CD4-positive, alpha-beta T cell treated with Interleukin-4 for 4 hours (primary cell): ENCODE data around the gene MRPS30.
"Not testable (repeated sequence)": the region's sequence is repeated elsewhere in the genome, so short reads cannot be mapped to it uniquely, and the experiment has no call there.

Source experiments
- DNase-seq: peaks from one replicate; pipeline ENCODE4 v3.0.0-alpha.2; 2020

MRPS30 gene

DNA sequence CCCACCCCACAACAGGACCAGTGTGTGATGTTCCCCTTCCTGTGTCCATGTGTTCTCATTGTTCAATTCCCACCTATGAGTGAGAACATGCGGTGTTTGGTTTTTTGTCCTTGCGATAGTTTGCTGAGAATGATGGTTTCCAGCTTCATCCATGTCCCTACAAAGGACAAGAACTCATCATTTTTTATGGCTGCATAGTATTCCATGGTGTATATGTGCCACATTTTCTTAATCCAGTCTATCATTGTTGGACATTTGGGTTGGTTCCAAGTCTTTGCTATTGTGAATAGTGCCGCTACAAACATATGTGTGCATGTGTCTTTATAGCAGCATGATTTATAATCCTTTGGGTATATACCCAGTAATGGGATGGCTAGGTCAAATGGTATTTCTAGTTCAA, 15.9 kb downstream of the MRPS30 start:
- DNase-seq = not testable (repeated sequence)

DNA sequence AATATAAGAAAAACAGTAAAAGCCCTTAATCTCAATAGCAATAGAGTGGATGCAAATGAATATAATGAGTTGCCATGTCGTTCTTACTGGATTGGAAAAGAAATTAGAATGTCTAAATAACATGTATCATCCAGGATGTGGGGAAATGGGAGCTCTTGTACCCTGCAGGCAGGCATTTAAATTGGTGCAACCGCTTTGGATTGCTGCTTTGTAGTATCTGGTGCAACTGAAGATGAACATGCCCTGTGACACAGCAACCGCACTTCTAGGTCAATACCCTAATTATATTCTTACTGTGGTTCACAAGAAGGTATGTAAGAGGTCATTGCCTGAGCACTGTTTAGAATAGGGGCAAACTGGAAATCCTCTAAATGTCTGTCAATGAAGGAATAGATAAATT, 18.9 kb downstream of the MRPS30 start:
- no peak for DNase-seq

DNA sequence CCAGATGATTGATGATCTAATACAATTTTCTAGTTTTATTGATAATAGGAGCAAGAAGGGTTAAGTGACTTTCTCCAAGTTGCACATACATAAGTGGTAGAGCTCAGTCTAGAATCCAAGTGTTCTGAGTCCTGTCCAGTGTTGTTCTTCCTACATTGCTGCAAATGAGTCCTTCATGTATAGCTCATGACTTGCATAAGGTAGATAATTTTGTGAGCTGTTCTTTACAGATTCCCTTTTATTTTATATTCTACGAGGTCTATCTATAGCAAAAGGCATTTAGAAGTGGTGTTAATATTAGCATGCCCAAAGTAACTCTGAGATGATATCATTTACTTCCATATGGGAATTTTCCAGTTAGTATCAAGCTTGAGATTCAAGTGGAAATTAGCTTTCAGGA, 20.0 kb downstream of the MRPS30 start:
- DNase-seq = no peak

DNA sequence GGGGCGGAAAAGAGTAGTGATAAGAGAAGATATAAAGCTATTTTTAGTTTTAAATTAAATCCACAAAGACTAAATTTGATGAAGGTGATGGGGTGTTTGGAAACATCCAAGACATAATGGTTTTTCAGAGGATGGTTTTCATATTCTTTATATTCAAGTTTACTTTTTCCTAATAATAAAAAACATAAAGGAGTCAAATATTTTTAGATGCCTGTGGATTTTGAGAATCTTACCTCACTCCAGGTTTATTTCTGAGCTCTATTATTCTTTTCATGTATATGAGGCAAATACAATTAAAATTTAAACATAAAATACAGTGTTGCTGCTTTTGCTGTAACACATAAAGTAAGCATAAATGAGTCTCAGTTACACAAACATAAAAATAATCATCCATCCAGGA, 22.2 kb downstream of the MRPS30 start:
- DNase-seq = no peak

DNA sequence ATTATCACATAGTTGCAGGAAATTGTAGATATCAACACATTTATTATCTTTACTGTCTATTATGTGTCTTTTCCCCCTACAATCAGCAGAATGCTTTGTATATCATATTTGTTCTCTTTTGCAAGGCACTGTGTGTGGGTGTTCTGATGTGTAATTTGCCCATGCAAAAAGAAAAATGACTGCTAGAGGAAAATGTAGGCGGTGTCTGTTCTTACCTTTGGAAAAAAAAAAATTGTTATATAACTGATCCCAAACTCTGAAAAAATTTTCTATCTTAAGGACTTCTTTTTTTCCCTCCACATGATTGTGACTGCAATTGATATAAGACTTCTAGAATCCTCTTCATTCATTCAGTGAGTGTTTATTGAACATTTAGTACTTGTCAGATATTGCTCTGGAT, 24.5 kb downstream of the MRPS30 start:
- DNase-seq = no peak

DNA sequence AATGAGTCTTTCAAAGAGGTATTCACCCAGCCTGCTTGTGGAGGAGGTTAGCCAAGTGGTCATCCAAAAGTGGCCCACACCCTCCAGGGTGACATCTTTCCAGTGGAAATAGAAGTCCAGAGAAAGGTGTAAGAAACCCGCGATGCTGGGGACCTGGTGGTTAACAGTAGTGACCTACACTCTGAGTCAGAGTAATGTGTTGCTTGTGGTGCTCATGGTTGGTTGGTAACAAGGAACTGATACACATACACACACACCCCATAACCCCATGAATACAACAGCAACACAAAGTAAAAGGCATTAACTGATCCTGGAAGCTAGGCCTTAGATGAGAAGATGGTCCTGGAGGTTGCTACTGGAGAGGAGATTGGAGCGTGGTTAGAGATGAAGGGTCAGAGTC, 26.9 kb downstream of the MRPS30 start:
- DNase-seq = no peak

DNA sequence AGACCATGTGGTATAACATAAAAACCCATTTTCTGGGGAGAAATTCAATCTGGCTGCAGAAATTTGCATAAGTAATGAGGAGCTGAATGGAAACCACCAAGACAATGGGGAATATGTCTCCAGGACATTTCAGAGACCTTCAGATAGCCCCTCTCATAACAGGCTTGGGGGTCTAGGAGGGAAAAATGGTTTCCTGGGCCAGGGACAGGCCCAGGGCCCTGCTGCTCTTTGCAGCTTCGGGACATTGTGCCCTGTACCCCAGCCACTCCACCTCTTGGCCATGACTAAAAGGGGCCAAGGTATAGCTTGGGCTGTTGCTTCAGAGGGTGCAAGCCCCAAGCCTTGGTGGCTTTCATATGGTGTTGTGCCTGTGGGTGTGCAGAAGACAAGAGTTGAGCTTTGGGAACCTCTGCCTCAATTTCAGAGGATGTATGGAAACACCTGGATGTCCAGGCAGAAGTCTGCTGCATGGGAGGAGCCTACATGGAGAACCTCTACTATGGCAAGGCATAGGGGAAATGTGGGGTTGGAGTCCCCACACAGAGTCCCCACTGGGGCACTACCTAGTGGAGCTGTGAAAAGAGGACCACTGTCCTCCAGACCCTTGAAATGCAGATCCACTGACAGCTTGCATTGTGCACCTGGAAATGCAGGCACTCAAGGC, 30.4 kb downstream of the MRPS30 start:
- DNase-seq = no peak

DNA sequence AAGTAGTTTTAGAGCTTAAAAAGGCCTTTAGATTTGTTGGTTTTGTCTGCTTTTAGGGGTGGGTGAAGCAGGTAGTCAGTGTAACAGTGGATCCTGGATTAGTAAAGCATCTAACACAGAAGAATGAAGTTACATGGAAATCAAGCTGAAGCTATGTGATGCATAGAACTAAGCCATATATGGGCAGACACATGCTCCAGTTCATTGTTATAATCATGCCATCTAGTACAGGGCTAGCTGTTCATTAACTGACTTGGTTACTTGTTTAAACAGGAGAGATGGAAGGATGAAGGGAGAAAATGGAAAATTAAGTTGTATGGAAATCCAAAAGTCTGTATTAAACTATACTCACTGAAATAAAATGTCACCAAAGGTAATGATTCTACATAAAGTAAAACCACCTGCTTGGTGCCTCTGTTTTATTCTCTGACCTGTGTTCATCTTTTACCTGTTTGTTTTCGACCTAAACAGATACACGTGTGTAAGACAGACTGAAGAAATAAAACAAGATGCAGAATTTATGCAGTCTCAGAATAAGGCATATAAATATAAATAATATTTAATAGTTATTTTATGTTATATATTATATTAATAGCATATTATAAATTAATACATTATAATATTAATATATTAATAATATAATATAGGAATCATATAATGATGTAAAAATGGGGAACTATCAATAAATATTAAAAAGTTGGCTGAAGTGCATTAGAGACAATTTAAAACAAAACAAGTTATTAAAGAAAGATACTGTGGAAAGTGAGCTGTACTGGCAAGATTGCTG, 33.9 kb downstream of the MRPS30 start:
- no peak for DNase-seq

DNA sequence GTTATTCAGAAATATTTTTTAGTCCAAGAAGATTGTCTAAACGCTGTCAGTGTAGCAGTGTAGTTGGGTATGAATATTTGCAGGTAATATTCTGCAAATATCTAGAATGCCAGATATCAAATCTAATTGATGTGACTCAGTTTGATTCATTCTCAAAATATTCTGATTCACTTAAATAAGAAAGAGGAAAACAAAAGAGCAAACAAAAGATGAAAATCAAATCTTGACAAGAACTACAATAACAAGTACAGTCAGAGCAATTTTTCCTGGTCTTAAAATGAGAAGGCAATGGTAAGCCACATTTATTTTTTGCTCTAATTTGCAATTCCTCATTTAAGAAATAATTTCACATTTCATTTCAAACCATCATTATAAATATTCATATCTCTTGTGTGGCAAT, 36.0 kb downstream of the MRPS30 start:
- DNase-seq = no peak

DNA sequence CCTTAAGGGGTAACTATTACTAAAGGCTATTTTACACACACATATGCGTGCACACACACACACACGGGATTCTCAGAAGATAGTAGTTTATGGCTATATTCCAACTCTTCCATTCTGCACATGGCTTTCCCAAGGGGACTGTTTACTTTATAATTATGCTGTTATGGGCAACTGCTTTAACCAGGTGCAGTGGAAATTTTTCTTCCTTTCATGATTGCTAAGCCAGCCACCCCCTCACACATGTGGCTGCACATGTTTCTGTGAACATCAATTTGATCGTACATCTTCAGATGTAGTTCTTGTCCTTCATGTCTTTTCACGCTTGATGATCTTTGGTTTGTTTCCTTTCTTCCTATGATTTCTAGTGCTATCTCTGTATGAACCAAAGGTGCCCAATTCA, 37.0 kb downstream of the MRPS30 start:
- no peak for DNase-seq

DNA sequence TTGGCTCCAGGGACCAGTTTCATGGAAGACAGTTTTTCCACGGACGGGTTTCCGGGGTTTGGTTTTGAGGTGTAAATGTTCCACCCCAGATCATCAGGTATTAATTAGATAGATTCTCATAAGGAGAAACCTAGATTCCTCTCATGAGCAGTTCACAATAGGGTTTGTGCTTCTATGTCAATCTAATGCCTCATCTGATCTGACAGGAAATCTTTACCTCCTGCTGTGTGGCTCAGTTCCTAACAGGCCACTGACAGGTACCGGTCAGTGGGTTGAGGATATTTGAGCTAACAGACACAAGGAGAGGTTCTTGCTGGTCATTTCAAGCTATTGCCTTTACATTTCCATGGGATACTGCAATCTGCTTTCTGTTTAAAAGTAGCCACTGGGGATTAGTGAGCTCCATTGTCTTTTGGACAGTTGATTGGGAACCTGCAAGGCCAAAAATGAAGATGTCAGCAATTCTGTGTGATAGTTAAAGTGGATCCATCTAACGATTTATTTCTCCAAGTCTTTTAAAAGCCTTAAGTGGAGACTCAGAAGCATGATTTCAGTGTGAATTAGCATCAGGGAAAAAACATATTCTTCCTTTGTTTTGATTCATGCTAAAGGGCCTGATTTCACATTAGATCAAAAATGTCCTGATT, 38.6 kb downstream of the MRPS30 start:
- DNase-seq = no peak

DNA sequence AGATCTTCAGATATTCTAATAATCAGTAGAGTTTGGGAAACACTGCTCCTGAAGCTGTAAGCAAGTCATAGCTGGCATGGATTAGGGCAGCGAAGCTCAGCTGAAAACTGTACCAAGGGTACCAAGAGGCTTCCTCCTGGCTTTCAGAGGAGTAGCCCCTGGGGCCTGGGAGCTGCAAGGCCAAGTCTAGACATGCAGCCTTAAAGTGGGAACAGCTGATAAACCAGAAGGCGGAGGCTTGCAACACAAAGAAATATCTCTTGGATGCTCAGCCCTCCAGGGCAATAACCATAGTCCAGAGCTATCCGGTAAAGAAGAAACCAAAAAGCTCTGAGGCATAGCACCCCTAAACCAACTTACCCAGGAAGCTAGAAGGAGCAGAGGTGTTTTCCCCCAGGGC, 51.5 kb downstream of the MRPS30 start:
- no peak for DNase-seq

DNA sequence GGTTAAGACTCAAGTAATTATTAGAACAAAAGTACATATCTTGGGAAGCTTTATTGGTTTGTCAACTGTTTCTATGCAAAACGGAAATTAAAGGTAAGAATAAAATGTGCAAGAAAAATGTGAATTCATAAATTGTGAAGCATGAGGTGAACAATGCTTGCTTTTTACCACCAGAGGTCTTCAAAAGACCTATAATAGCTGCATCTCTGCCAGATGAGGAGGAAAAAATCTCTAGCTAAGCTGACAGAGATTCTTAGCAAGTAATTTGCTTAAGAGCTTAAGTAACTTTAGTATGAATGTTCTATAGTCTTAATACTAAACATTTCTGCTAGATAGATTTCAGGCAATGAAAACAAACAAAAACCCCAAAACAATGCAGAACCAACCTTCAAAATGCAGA, 54.1 kb downstream of the MRPS30 start:
- no peak for DNase-seq
